HG03342 (cell line): ENCODE data around the gene USP15.

Experiments used
- ATAC-seq: cut with Tn5 transposase; IDR thresholded peaks from one replicate; pipeline ENCODE4 v1.9.1; 2021; ENCODE audit warnings: mild to moderate bottlenecking, moderate library complexity; ENCODE audit not compliant: unreplicated experiment

USP15 gene

GRCh38 chr12:62279058-62279457 is 18.9 kb downstream of the USP15 start:
- no peak for ATAC-seq

- ATAC-seq: no peak
Observed at GRCh38 chr12:62279961-62280360, 19.8 kb downstream of the USP15 start.

DNA sequence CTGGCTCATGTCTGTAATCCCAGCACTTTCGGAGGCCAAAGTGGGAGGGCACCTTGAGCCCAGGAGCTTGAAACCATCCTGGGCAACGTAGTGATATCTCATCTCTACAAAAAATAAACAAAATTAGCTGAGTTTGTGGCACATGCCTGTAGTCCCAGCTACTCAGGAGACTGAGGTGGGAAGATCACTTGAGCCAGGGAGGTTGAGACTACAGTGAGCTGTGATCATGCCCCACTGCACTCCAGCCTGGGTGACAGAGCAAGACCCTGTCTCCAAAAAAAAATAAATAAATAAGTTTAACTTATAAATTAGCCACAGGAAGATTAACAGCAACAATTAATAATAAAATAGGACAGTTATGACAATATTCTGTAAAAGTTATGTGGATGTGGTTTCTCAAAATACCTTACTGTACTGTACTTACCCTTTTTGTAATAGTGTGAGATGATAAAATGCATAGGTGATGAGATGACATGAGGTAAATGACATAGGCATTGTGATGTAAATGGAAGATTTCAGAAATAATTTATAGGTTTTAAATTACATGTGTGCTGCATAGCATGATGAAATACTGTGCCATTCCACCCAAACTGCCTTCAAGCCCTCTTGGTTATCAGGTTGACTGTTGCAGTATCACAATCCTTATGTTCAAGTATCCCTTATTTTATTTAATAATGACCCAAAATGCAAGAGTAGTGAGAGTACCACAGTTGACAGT is 22.0 kb downstream of the USP15 start:
- ATAC-seq: no peak

GRCh38 chr12:62284749-62285148 is 24.5 kb downstream of the USP15 start:
- no peak for ATAC-seq

DNA sequence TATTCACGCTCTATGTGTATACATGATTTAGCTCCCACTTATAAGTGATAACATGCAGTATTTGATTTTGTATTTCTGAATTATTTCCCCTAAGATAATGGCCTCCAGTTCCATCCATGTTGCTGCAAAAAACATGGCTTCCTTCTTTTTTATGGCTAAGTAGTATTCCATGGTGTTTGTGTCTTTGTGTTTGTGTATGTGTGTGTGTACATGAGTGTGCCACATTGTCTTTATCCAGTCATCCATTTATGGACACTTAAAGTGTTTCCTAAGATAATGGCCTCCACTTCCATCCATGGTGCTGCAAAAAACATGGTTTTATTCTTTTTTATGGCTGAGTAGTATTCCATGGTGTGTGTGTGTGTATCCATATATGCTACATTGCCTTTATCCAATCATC is 25.1 kb downstream of the USP15 start:
- ATAC-seq: no peak

GRCh38 chr12:62288328-62288727 is 28.1 kb downstream of the USP15 start:
- no peak for ATAC-seq

DNA sequence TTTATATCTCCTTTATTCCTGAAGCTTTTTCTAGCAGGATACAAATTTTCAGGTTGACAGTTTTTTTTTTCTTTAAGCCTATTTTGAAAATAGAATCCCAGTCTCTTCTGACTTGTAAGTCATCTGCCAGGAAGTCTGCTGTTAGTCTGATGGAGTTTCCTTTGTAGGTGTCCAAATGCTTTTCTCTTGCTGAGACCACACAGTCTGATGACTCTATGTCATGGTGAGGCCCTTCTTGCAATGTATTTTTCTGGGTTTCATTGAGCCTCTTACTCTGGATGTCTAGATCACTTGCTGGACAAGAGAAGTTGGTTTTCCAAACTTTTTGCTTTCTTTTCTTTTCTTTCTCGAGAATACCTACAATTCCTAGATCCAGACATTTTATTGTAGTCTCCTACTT is 30.6 kb downstream of the USP15 start:
- ATAC-seq: no peak

DNA sequence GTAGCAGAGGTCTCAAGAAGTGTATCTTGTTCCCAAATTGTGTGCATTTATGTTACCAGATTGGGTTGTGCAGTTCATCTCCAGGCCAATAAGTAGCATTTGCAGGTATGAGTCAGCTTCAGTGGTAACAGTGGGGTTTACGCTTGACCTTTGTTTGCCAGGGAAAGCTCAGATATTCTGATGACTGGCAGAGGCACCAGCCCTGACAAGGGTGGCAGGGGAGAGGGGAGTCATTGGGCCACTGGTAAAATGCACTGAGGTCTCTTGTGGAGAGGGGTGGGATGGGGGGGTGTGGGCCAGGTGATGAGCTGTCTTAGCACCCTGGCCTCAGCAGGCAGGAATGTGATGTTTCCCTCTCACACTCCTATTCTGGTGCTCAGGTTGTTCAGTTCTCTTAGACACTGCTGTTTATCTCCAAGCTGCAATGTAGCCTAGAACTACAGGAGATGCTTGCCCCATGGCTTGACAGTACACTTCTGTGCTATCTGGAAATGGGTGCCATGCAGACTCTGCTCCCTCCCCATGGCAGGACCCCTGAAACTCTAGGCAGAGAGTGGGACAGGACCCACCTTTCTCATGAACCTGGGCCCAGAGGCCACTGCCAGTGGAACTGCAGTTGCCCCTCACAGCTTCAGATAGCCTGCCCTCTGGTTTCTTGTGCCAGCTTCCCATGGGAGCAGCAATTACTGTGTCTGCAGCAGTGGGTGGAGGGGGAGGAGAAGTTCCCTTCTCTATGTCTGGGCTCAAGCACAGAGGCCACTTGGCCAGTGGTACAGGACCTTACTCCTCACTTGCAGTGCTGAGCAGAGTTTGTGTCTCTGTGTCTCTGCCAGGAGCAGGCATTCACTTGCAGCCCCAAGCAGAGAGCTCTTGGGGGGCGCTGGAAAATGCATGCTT is 31.9 kb downstream of the USP15 start:
- no peak for ATAC-seq

- ATAC-seq: no peak
Observed at GRCh38 chr12:62292761-62293344, 32.6 kb downstream of the USP15 start.

DNA sequence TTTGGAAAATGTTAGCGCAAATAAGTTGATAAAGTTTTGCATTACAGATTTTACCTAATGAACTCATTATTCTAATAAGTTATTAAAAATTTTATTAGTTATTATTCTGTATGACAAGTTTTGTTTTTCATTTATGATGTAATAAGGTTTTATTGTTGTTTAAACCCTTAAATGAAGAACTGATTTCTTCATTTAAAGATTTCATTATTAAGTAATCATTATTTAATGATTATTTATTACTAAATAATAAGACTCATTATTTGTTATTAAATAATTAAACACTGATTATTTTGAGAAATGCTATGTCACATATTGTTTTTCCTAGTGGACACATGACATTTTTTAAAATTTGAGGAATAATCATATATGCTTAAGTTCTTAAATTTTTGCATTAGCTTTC is 34.2 kb downstream of the USP15 start:
- no peak for ATAC-seq

GRCh38 chr12:62296001-62296400 is 35.8 kb downstream of the USP15 start:
- no peak for ATAC-seq

GRCh38 chr12:62297321-62297720 is 37.1 kb downstream of the USP15 start:
- no peak for ATAC-seq

DNA sequence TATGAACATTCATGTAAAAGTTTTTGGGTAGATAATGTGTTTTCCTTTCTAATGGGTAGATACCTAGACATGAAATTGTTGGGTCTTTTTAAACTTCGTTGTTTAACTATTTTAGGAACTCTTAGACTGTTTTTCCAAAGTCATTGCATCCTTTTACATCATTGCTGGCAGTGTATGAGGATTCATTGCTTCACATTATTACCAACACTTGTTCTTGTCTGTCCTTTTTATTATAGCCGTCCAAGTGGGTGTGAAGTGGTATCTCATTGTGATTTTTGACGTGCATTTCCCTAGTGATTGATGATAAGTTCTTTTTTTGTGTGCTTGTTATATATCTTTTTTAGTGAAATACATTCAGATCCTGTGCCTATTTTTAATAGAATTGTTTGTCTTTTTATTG is 39.4 kb downstream of the USP15 start:
- no peak for ATAC-seq

DNA sequence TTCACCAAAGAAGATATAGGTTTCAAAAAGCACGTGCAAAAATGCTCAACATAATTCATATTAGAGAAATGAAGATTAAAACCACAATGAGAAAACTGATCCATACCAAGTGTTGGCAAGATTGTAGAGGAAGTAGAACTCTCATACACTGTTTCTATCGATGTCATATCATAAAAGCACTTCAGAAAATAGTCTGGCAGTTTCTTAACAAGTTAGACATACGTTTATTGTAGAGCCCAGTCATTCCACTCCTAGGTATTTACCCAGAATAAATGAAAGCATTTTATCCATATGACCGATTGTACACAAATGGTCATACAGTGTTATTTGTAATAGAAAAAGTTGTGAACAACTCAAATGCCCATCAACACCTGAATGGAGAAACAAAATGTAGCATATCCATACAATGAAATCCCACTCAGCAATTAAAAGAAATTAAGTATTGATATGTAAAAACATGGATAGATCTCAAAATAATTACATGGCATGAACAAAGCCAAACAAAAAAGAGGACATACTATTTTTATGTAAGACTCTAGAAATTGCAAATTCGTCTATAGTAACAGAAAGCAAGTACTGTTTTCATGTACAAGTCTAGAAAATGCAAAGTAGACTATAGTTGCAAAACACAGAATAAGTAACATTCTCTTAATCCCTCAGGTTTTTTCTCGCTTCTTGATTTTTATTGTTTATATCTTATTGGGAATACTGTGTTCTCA is 41.0 kb downstream of the USP15 start:
- ATAC-seq: no peak

DNA sequence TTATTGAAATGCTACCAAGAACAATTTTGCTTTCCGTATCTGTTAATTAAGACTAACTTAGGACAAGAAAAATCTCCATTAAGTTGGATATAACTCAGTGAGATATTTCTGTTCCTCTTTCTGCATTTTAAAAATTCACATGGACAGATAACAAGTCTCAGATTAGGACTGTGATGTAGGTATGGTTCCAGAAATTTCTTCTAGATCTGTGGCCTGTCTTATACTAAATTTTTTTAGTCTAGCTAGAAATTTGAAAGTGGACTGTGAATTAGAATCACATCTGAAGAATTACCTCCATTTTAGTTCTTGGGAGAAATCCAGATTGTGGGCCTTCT is 41.6 kb downstream of the USP15 start:
- no peak for ATAC-seq

GRCh38 chr12:62304560-62304959 is 44.4 kb downstream of the USP15 start:
- ATAC-seq: no peak

GRCh38 chr12:62305778-62306177 is 45.6 kb downstream of the USP15 start:
- no peak for ATAC-seq

GRCh38 chr12:62306569-62307530 is 46.6 kb downstream of the USP15 start:
- ATAC-seq: no peak

DNA sequence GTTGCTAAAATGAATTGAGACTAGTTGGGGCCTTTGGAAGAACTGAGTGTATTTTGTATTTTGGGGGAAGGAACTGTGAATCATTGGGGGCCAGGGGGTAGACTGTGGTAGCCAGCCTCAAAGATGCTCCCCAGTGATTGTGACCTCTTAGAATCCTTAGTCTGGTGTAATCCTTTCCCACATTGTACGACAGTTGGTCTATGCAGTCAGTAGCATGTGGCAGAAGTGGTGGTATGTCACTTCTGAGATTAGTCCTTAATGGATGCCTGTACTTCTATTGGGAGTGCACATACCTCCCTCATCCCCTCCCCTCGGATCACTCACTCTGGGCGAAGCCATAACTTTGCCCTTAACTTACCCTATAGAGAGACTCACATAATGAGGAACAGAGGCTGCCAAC is 48.0 kb downstream of the USP15 start:
- no peak for ATAC-seq

DNA sequence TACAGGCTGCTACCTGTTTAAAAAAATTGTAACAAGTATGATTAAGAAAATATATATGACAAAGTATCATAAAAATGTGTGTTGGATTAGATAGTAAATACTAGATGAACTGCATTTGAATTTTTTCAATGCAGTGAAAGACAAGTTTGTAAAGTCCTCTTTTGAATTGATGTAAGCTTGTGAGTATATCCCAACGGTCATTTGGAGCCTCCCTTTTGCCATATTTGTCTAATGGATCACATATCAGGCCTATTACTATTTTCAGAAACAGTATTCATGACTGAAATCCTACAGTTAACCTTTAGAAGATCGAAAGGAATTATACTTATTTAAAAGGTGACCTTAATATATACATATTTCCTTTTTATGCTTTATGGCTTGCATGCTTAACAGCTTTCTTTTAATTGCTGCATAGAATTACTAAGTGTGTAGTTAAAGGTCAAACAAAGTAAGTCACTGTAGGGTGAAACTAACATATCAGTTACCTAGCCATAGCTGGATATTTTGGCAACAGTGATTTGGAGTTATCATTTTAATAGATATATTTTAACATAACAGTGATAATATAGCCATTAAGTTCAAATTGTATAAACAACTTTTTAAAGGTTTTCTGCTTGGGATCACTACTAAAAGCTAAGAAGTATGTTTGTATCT is 53.6 kb downstream of the USP15 start:
- ATAC-seq: no peak
